Spleen (tissue), 11 donors: ENCODE results near the gene FKBP8. TPM values are rescaled to one million over a fixed set of nuclear protein-coding genes. Genes with fewer than 3 reads are reported as not detected.
"Not testable (repeated sequence)": the region's sequence is repeated elsewhere in the genome, so short reads cannot be mapped to it uniquely, and the experiment has no call there.

Experiments
- DNase-seq: peaks from one replicate; pipeline ENCODE4 v3.0.0-alpha.2; 2020
- H3K27ac ChIP-seq, 8 donors: fragments of 200-600 bp; sonication (generic) in 7 of 8; 1 replicate in 4 of 8; 2 replicates in 4 of 8; pipeline versions ENCODE4 v1.5.0 to v1.8.0; 2016 to 2021; ENCODE audit warnings: inconsistent platforms in 4 of 8, mild to moderate bottlenecking in 4 of 8, moderate library complexity in 1 of 8
- H3K27me3 ChIP-seq, 7 donors: fragments of 200-600 bp; sonication (generic) in 6 of 7; replicated peaks in 1 of 7; 1 replicate in 4 of 7; 2 replicates in 3 of 7; pipeline versions ENCODE4 v1.5.0 to v1.8.0; 2016 to 2021; ENCODE audit warnings: inconsistent platforms in 3 of 7, mild to moderate bottlenecking in 1 of 7
- H3K36me3 ChIP-seq, 6 donors: fragments of 200-600 bp; sonication (generic) in 5 of 6; 1 replicate in 4 of 6; 2 replicates in 2 of 6; pipeline versions ENCODE4 v1.5.0 to v1.8.0; 2016 to 2021; ENCODE audit warnings: inconsistent platforms in 2 of 6
- H3K4me1 ChIP-seq, 6 donors: fragments of 200-600 bp; sonication (generic) in 5 of 6; 1 replicate in 3 of 6; 2 replicates in 3 of 6; pipeline versions ENCODE4 v1.5.0 to v1.8.0; 2016 to 2021; ENCODE audit warnings: inconsistent platforms in 3 of 6
- H3K4me3 ChIP-seq, 8 donors: fragments of 200-600 bp; sonication (generic) in 7 of 8; 1 replicate in 4 of 8; 2 replicates in 4 of 8; pipeline versions ENCODE4 v1.5.0 to v1.8.0; 2016 to 2021; ENCODE audit warnings: inconsistent platforms in 4 of 8, mild to moderate bottlenecking in 4 of 8, moderate library complexity in 2 of 8
- H3K9me3 ChIP-seq, 8 donors: fragments of 200-600 bp; sonication (generic) in 7 of 8; 1 replicate in 4 of 8; 2 replicates in 4 of 8; pipeline versions ENCODE4 v1.5.0 to v1.8.0; 2016 to 2021; ENCODE audit warnings: inconsistent platforms in 4 of 8
- CTCF ChIP-seq, 11 experiments: fragments of 200-600 bp in 7 of 11; fragments of 450-650 bp in 4 of 11; sonication (generic) in 4 of 11; IDR thresholded peaks in 8 of 11; conservative IDR thresholded peaks in 3 of 11; 1 replicate in 7 of 11; 2 replicates in 4 of 11; pipeline versions ENCODE4 v1.4.0 to v1.8.0; 2016 to 2021; ENCODE audit warnings: antibody characterized with exemption in 11 of 11, inconsistent platforms in 4 of 11, mild to moderate bottlenecking in 1 of 11
- POLR2A ChIP-seq, 3 donors: fragments of 450-650 bp; IDR thresholded peaks; one replicate each; pipeline ENCODE4 v1.5.1; 2017; ENCODE audit warnings: antibody characterized with exemption in 3 of 3, mild to moderate bottlenecking in 1 of 3
- POLR2AphosphoS5 ChIP-seq, 3 donors: sonication (generic); formaldehyde crosslinking; IDR thresholded peaks; one replicate each; pipeline ENCODE4 v1.5.1; 2017; ENCODE audit warnings: antibody characterized with exemption in 3 of 3
- WGBS, 5 donors: extraction: QIAGEN DNeasy Blood & Tissue Kit in 3 of 5; methylation state at CpG; one replicate each; pipeline versions ENCODE4 v1.1.5 to v1.1.7; 2013 to 2018; 5-methylcytosine and 5-hydroxymethylcytosine counted together
- intact Hi-C: fragments of 100-400 bp; cut with DNase I; formaldehyde crosslinking; loops from one replicate; pipeline ENCODE4 v1.15.0; 2023; ENCODE audit warnings: low total_unique reads
- polyA plus RNA-seq, 3 donors: library from polyadenylated mRNA; stranded (reverse); fragments of 200-250 nt; gene quantifications; one replicate each; pipeline ENCODE4 v1.2.1, GENCODE V29; 2013
- total RNA-seq, 7 donors: library from RNA; depleted of rRNA in 3 of 7; stranded (reverse); fragments of >200 nt in 3 of 7; fragmentation: NEBNext Ultra II Directional in 4 of 7; extraction: Animal tissue kit (Norgen Biotek cat#: 25700) in 4 of 7; gene quantifications; one replicate each; pipeline versions ENCODE4 v1.1.0 to v1.2.1, GENCODE V29; 2016 to 2021
- donor health status: healthy with polysubstance abuse.
- donor health status: DM: no; HTN: no; CAD: no; lungs with moderate emphysema.
- donor health status: DM: no; HTN: no; CAD: no.
- donor health status: Bipolar disorder and iron deficiency.
- donor health status: healthy.
- donor health status: DM: no; HTN: no; CAD: no.
- donor health status: DM: yes; HTN: yes; CAD: no.

The FKBP8 gene
- total and polyA plus RNA-seq, 10 donors = 131 to 309 (median 202) TPM

- no peak for DNase-seq
- peak overlapping the region in 1 of 8 donors; percentile 84 for H3K4me3 ChIP-seq
- 87 to 93% (median 89%) methylated on average over 20 to 21 of the region's 21 CpGs for WGBS, 5 donors
- peaks cover 0 to 53% (median 44%) of the 10 kb centered on the region in 6 donors for H3K36me3 ChIP-seq
- TF ChIP-seq CTCF (IDR thresholded peaks at IDR 0.05 in 8 of 11, conservative IDR thresholded peaks at IDR 0.05 in 3 of 11) (no peak), POLR2AphosphoS5 (IDR thresholded peaks at IDR 0.05) (peak in 1 of 3 donors; percentile 5)
- H3K4me1 ChIP-seq = peaks cover 11 to 57% (median 24%) of the 10 kb centered on the region in 6 donors
- H3K27me3 ChIP-seq = no peaks in the 10 kb centered on the region
- no peaks in the 10 kb centered on the region for H3K9me3 ChIP-seq
- peak overlapping the region in 4 of 8 donors; percentile 92 to 96 (median 94) for H3K27ac ChIP-seq
- intact Hi-C loops = no loop called here
These were observed 1.9 kb downstream of the FKBP8 start for GRCh38 chr19:18541258-18541991.

- H3K4me3 ChIP-seq, intact Hi-C loops, H3K27me3 ChIP-seq, H3K27ac ChIP-seq, DNase-seq, H3K9me3 ChIP-seq: not testable (repeated sequence)
- 90 to 100% (median 93%) methylated on average over 1 of the region's 1 CpG for WGBS, 5 donors
- peaks cover 0 to 66% (median 55%) of the 10 kb centered on the region in 6 donors for H3K36me3 ChIP-seq
- H3K4me1 ChIP-seq = peaks cover 11 to 55% (median 24%) of the 10 kb centered on the region in 6 donors
These were observed 3.2 kb downstream of the FKBP8 start for GRCh38 chr19:18540200-18540599.

- H3K4me3 ChIP-seq = no peak overlapping the region
- H3K36me3 ChIP-seq = peaks cover 0 to 74% (median 58%) of the 10 kb centered on the region in 6 donors
- H3K27ac ChIP-seq = no peak overlapping the region
- peaks cover 11 to 47% (median 22%) of the 10 kb centered on the region in 6 donors for H3K4me1 ChIP-seq
- DNase-seq = no peak
- TF ChIP-seq POLR2AphosphoS5 (IDR thresholded peaks at IDR 0.05) (peak in 2 of 3 donors; percentile 15 to 48), CTCF (IDR thresholded peaks at IDR 0.05 in 8 of 11, conservative IDR thresholded peaks at IDR 0.05 in 3 of 11) (no peak)
- WGBS, 5 donors = 95 to 99% (median 97%) methylated on average over 16 to 19 of the region's 19 CpGs
- intact Hi-C loops = no loop called here
- no peaks in the 10 kb centered on the region for H3K9me3 ChIP-seq
- H3K27me3 ChIP-seq = no peaks in the 10 kb centered on the region
These were observed 4.0 kb downstream of the FKBP8 start for GRCh38 chr19:18539372-18539771.

- H3K27me3 ChIP-seq = no peaks in the 10 kb centered on the region
- no peak overlapping the region for H3K4me3 ChIP-seq
- no peaks in the 10 kb centered on the region for H3K9me3 ChIP-seq
- TF ChIP-seq POLR2A (IDR thresholded peaks at IDR 0.05) (no peak), CTCF (IDR thresholded peaks at IDR 0.05 in 8 of 11, conservative IDR thresholded peaks at IDR 0.05 in 3 of 11) (no peak), POLR2AphosphoS5 (IDR thresholded peaks at IDR 0.05) (peak in 2 of 3 donors; percentile 8 to 61)
- peaks cover 7 to 39% (median 16%) of the 10 kb centered on the region in 6 donors for H3K4me1 ChIP-seq
- 87 to 90% (median 87%) methylated on average over 12 to 22 of the region's 22 CpGs for WGBS, 5 donors
- intact Hi-C loops = no loop called here
- peaks cover 0 to 86% (median 65%) of the 10 kb centered on the region in 6 donors for H3K36me3 ChIP-seq
- no peak overlapping the region for H3K27ac ChIP-seq
- DNase-seq = no peak
These were observed 5.3 kb downstream of the FKBP8 start for GRCh38 chr19:18538115-18538514.
